GM12873 (cell line): ENCODE data around the gene TMPRSS9.

Experiments
- CTCF ChIP-seq: IDR thresholded peaks from 2 replicates; pipeline ENCODE4 v1.5.1; 2012; ENCODE audit warnings: low read depth, mild to moderate bottlenecking, moderate library complexity, low read length, control low read depth; ENCODE audit not compliant: insufficient read depth; ENCODE audit errors: missing control alignments

Gene TMPRSS9

GRCh38 chr19:2426611-2427428 is 66.8 kb downstream of the TMPRSS9 start:
- TF ChIP-seq CTCF: no peak

- no peak for TF ChIP-seq CTCF
These were observed 67.6 kb downstream of the TMPRSS9 start, which contains the start of gene TIMM13 for GRCh38 chr19:2427429-2428320. TSS of gene TIMM13 (minus strand) at chr19:2427586. CDS start at chr19:2427533, 53 bp downstream.

- no peak for TF ChIP-seq CTCF
These were observed 68.2 kb downstream of the TMPRSS9 start for GRCh38 chr19:2428321-2428690.

GRCh38 chr19:2428756-2429711 is 69.0 kb downstream of the TMPRSS9 start:
- no peak for TF ChIP-seq CTCF

GRCh38 chr19:2429917-2430535 is 70.0 kb downstream of the TMPRSS9 start:
- no peak for TF ChIP-seq CTCF

GRCh38 chr19:2431318-2432055 is 71.4 kb downstream of the TMPRSS9 start:
- no peak for TF ChIP-seq CTCF
